Femur (tissue), 1 donor: ENCODE measurements around the gene ALG9.
"Not testable (repeated sequence)": the region's sequence is repeated elsewhere in the genome, so short reads cannot be mapped to it uniquely, and the experiment has no call there.

Experiments used
- DNase-seq: peaks from one replicate; pipeline ENCODE4 v3.0.0-alpha.2; 2017

Gene ALG9

GRCh38 chr11:111870886-111871692 lies at the start of gene ALG9:
TSS of gene ALG9 (minus strand) at chr11:111871581. CDS start at chr11:111871482, 99 bp downstream.
- DNase-seq: peak; percentile 88

DNA sequence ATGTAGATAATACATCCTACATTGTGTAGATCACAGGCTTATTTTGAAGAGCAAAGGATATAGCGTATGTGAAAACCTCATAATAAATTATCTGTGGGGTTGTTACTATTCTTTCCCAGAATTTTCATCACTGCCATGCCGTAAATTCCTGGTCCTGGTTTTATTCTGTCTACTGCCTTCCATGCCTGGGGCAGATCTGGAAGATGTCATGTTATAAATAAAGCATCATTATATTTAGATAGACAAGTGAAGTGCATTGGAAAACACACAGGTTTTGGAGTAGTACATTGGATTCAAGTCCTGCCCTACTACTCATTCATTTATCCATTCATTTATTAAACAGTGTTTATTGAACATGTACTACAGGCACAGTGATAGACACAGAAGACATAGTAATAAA lies 49.5 kb upstream of the ALG9 start:
- no peak for DNase-seq

GRCh38 chr11:111918390-111919256 lies 47.2 kb upstream of the ALG9 start, which contains the start of gene C11orf52:
TSS of gene C11orf52 (plus strand) at chr11:111918913. CDS start at chr11:111918973, 60 bp downstream.
- DNase-seq: peak; percentile 64

- DNase-seq: no peak
These were observed 46.4 kb upstream of the ALG9 start for GRCh38 chr11:111917788-111918187.

- DNase-seq: no peak
These were observed 45.9 kb upstream of the ALG9 start for GRCh38 chr11:111917312-111917711.

DNA sequence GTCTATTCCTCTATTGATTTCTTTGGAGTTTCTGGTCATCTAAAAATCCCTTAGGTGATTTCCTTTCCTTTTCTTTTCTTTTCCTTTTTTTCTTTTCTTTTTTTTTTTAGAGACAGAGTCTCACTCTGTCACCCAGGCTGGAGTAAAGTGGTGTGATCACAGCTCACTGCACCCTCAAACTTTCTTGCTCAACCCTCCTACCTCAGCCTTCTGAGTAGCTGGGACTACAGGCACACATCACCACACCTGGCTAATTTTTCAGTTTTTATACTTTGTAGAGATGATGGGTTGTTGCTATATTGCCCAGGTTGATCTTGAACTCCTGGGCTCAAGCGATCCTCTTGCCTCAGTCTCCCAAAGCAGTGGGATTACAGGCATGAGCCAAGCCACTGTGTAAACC lies 45.4 kb upstream of the ALG9 start:
- DNase-seq: no peak

DNA sequence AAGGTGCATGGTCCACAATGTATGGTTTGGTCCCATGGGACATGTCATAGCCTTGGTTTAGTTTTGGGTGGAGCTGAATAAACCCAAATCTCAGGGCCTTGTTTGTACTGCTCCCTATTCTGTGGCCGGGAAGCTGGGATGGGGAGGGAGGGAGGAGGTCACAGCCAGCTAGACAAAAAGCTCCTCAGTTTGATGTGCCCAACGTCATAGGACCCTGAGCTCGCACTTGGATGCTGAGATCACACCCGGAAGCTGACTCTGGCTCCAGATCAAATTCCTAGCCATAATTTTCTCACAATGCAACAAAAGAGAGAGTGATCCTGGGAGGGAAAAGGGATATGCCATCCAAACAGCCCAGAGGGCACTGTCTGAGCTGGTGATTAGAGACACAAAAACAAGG lies 42.6 kb upstream of the ALG9 start:
- DNase-seq: peak; percentile 75

- peak; percentile 41 for DNase-seq
These were observed 41.9 kb upstream of the ALG9 start for GRCh38 chr11:111913031-111913861.

DNA sequence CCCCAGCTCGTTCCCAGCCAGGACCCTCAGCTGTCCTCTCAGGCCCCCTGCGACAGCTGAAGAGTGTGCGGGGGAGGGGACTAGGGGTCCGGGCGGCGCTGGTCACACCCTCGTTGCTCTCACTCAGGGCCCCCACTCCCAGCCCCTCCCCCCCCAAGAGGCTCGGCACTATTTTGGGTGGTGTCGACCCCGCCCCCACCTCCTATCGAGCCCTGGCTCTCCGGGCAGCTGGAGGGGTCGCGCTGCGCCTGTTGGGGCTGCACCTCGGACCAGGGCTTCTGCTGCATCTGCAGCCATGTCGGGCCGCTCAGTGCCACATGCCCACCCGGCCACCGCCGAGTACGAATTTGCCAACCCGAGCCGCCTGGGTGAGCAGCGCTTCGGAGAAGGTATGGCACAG lies 41.2 kb upstream of the ALG9 start, which contains the start of gene HSPB2:
Gene HSPB2 (plus strand): TSS at position 200 of the 400 bp plus-strand sequence. CDS start 96 bp downstream, at position 296.
- peak; percentile 78 for DNase-seq

DNA sequence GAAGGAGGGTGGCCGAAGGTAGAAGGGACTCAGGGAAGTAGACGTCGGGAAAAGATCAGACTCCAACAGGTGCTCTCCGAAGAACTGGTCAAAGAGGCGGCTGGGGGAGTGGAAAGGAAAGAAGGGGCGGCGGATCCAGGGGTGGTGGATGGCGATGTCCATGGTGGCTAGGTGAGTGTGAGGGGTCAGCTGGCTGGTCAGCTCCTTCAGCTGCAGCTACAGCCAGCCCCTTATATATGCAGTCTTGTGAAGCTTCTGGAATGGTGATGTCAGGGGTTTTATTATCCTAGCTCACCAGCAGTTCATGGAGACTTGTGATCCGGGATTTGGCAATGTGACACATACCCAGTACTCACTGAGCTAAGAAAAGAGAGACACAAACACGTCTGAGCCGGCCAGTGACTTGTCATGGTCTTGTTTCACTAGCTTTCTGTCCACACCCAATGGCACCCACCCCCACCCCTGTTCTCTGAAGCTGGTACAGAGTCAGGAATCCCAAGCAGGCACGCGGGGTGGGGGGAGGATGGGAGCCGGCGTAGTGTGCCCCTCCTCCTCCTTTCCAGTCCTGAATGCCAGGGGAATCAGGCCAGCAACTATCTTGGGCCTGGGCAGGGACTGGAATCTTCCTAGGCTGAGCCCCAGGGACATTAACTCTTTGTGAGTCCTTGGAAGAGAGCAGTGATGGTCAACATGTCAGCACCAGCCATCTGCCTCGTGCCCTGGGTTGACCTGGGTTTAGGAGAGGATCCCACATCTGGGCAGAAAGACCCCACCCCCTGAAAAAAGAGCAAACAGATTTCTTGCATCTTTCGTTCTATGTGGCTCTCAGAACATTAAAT lies 40.4 kb upstream of the ALG9 start, which contains the start of gene CRYAB:
Gene CRYAB (minus strand): TSS at position 208 of the 839 bp plus-strand sequence. CDS start 46 bp downstream, at position 162.
- peak; percentile 92 for DNase-seq

- no peak for DNase-seq
These were observed 39.5 kb upstream of the ALG9 start for GRCh38 chr11:111910676-111911562.

DNA sequence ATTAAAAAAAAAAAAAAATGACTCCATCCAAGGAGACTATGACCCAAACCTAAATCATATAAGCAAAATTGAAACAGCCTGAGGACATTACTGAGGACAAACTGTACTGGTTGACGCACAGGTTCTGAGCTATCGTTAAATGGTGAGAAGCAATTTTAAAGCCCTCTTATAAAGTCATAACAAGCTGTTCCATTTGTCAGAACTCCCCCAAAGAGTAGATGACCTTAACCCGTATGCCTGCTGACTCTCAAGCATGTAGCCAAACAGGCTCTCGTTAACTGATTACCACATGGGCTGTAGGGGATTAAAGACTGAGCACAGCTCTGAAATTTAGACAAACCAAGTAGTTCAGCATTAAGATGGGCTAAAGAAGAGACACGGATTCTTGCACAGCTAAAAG lies 38.0 kb upstream of the ALG9 start:
- no peak for DNase-seq

- DNase-seq: no peak
These were observed 37.4 kb upstream of the ALG9 start for GRCh38 chr11:111908639-111909305.

DNA sequence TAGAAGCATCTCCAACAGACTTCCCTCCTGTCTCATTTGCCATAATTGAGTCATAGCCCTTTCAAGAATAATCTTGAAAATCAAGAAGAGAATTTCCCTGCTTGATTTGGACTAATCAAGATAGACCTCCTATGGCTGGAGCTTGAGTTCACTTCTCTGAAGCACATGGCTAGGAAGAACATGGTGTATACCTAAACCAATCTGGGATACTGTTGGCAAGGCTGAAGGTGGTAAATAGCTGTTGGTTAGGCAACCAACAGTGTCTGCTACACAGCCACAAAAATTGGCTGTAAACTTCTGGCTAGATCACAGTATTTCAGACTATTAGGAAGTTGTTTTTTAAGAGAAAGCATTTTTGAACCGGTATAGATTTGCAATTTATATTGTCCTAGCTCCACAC lies 35.3 kb upstream of the ALG9 start:
- no peak for DNase-seq

GRCh38 chr11:111905411-111905810 lies 34.0 kb upstream of the ALG9 start:
- DNase-seq: peak; percentile 36

DNA sequence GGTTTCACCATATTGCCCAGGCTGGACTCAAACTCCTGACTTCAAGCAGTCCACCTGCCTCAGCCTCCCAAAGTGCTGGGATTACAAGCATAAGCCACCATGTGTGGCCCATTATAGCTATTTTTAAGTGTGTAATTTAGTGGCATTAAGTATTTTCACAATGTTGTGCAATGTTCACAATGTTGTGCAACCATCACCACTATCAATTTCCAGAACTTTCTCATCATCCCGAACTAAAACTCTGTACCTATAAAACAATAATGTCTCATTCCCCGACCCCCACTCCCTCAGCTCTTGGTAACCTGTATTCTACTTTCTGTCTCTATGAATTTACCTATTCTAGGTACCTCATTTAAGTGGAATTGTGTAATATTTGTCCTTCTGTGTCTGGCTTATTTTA lies 15.5 kb upstream of the ALG9 start:
- DNase-seq: no peak

- no peak for DNase-seq
These were observed 14.7 kb upstream of the ALG9 start for GRCh38 chr11:111886032-111886431.

DNA sequence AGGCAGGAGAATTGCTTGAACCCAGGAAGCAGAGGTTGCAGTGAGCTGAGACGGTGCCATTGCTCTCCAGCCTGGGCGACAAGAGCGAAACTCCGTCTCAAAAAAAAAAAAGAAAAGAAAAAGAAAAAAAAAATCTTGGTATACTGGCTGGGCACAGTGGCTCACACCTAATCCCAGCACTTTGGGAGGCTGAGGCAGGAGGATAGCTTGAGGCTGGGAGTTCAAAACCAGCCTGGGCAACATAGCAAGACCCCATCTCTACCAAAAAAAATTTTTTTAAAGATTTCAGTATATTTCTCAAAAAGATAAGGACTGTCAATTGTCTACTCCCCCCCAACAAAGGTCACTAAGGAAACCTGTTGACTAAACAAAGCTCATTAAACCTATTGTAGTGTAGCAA lies 13.7 kb upstream of the ALG9 start:
- not testable (repeated sequence) for DNase-seq

- no peak for DNase-seq
These were observed 10.8 kb upstream of the ALG9 start for GRCh38 chr11:111882202-111882601.

DNA sequence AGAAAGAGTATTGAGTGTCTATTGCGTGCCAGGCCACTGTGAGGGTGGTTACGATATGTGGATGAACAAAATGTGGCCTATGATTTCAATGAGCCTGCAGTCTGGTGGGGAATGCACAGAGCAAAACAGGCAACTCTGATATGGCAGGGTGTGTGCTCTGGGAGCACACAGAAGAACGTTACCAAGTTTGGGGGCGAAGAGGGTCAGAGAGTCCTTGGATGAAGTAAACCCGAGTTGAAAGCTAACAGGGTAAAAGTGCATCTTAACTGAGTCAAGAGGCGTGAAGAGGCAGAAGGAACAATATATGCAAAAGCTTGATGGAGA lies 8.2 kb upstream of the ALG9 start:
- DNase-seq: no peak
